ENCODE data around the gene CEP70.
"Not testable (repeated sequence)": the region's sequence is repeated elsewhere in the genome, so short reads cannot be mapped to it uniquely, and the experiment has no call there.

Gene CEP70

DNA sequence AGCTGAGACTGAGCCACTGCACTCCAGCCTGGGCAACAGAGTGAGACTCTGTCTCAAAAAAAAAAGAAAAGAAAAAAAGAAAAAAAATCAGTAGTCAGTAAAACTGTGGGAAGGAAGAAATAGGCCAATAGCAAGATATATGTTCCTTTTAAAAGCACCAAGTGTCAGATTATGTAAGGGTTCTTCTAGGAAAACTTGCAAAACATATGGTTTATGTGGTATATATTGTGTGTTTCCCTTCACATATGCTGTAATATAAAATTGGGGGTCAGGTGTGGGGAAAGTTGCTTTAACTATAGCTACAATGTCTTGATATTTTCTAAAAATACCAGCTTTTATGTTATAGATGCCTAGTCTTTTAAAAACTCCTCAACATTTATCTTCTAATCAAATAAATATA lies 95.1 kb downstream of the CEP70 start (continued):
- TF ChIP-seq, protein P1, sequence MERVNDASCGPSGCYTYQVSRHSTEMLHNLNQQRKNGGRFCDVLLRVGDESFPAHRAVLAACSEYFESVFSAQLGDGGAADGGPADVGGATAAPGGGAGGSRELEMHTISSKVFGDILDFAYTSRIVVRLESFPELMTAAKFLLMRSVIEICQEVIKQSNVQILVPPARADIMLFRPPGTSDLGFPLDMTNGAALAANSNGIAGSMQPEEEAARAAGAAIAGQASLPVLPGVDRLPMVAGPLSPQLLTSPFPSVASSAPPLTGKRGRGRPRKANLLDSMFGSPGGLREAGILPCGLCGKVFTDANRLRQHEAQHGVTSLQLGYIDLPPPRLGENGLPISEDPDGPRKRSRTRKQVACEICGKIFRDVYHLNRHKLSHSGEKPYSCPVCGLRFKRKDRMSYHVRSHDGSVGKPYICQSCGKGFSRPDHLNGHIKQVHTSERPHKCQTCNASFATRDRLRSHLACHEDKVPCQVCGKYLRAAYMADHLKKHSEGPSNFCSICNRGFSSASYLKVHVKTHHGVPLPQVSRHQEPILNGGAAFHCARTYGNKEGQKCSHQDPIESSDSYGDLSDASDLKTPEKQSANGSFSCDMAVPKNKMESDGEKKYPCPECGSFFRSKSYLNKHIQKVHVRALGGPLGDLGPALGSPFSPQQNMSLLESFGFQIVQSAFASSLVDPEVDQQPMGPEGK (CRISPR knock-in tag; IDR thresholded peaks at IDR 0.05; ENCODE audit: borderline replicate concordance): no peak
- TF ChIP-seq, protein P2, sequence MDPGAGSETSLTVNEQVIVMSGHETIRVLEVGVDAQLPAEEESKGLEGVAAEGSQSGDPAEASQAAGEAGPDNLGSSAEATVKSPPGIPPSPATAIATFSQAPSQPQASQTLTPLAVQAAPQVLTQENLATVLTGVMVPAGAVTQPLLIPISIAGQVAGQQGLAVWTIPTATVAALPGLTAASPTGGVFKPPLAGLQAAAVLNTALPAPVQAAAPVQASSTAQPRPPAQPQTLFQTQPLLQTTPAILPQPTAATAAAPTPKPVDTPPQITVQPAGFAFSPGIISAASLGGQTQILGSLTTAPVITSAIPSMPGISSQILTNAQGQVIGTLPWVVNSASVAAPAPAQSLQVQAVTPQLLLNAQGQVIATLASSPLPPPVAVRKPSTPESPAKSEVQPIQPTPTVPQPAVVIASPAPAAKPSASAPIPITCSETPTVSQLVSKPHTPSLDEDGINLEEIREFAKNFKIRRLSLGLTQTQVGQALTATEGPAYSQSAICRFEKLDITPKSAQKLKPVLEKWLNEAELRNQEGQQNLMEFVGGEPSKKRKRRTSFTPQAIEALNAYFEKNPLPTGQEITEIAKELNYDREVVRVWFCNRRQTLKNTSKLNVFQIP (CRISPR knock-in tag; IDR thresholded peaks at IDR 0.05; ENCODE audit: borderline replicate concordance, low read depth): no peak
- no peak for TF ChIP-seq ZNF70 (CRISPR knock-in tag; IDR thresholded peaks at IDR 0.05)
- TF ChIP-seq TOX (CRISPR knock-in tag; IDR thresholded peaks at IDR 0.05; ENCODE audit: borderline replicate concordance): no peak
- TF ChIP-seq ZNF565 (CRISPR knock-in tag; conservative IDR thresholded peaks at IDR 0.05; ENCODE audit: low read depth): no peak

DNA sequence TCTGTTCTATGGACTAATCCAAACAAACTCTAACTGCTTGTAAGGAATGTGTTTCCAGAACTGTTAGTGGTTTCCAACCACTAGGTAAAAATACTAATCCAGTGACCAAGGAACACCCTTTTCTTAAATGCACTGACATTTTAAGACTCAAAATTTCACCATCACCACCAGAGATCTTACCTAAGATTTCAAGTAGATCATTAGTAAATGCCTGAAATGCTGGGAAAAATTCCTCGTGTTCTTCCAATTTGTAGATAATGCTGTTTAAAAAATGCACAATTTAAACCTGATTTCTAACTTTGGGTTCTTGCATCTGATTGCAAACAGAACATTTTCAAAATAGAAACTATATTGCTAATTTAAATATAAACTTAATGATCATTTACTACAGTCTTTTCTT lies 96.2 kb downstream of the CEP70 start:
- no peak for ATAC-seq
- TF ChIP-seq ISL1 (CRISPR knock-in tag; IDR thresholded peaks at IDR 0.05) (no peak), ZNF70 (CRISPR knock-in tag; IDR thresholded peaks at IDR 0.05) (no peak)
- TF ChIP-seq, protein P1 (CRISPR knock-in tag; IDR thresholded peaks at IDR 0.05; ENCODE audit: borderline replicate concordance): no peak

DNA sequence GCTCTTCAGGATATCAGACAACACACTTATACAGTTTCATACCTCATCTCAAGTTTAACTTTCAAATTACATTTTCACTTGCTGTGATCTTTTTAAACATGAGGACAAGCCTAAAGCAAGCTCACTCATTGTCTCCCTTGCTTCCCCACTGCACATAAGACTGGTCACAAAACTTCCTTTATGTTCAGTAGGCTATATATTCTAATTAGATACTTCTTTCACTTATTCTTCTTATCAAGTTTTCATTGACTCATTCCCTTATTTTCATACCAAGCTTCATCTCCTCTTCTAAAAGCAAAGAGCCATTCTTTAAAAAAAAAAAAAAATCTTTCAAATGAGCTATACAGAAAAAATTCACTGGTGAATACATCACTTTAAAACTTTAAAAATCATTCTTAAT lies 97.0 kb downstream of the CEP70 start:
- no peak for ATAC-seq
- TF ChIP-seq PPARA (CRISPR knock-in tag; IDR thresholded peaks at IDR 0.05; ENCODE audit: borderline replicate concordance) (no peak), ZFP3 (CRISPR knock-in tag; IDR thresholded peaks at IDR 0.05) (no peak), ESRRG (CRISPR knock-in tag; IDR thresholded peaks at IDR 0.05) (no peak), SNAI2 (CRISPR knock-in tag; IDR thresholded peaks at IDR 0.05) (no peak), BACH2 (CRISPR knock-in tag; IDR thresholded peaks at IDR 0.05; ENCODE audit: borderline replicate concordance) (no peak)
- TF ChIP-seq, protein P2 (CRISPR knock-in tag; IDR thresholded peaks at IDR 0.05; ENCODE audit: borderline replicate concordance, low read depth): no peak
- TF ChIP-seq, protein P1 (CRISPR knock-in tag; IDR thresholded peaks at IDR 0.05; ENCODE audit: borderline replicate concordance): no peak

DNA sequence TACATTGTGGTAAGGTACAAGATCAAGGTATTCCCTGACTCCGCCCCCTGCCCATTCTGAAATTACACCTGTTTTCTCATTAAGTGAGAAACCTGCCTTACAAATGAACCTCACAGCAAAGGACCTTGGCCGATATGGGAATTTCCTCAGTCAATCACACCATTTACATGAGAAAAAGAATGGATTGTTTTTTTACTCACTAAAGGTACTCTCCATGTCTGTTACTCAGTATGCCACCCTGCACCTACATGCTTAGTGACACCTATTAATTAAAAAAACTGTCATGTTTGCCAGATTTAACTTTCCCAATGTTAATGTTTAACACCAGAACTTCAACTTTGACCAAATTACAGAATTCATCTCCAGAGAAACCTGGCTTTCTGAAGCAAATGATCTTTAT lies 97.6 kb downstream of the CEP70 start:
- no peak for ATAC-seq
- TF ChIP-seq, protein P3, sequence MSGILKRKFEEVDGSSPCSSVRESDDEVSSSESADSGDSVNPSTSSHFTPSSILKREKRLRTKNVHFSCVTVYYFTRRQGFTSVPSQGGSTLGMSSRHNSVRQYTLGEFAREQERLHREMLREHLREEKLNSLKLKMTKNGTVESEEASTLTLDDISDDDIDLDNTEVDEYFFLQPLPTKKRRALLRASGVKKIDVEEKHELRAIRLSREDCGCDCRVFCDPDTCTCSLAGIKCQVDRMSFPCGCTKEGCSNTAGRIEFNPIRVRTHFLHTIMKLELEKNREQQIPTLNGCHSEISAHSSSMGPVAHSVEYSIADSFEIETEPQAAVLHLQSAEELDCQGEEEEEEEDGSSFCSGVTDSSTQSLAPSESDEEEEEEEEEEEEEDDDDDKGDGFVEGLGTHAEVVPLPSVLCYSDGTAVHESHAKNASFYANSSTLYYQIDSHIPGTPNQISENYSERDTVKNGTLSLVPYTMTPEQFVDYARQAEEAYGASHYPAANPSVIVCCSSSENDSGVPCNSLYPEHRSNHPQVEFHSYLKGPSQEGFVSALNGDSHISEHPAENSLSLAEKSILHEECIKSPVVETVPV (CRISPR knock-in tag; IDR thresholded peaks at IDR 0.05): no peak
- no peak for TF ChIP-seq ZFP30 (CRISPR knock-in tag; IDR thresholded peaks at IDR 0.05)
- no peak for TF ChIP-seq PPARA (CRISPR knock-in tag; IDR thresholded peaks at IDR 0.05; ENCODE audit: borderline replicate concordance)
- no peak for TF ChIP-seq ZFP3 (CRISPR knock-in tag; IDR thresholded peaks at IDR 0.05)
- TF ChIP-seq, protein P2 (CRISPR knock-in tag; IDR thresholded peaks at IDR 0.05; ENCODE audit: borderline replicate concordance, low read depth): no peak
- TF ChIP-seq BACH2 (CRISPR knock-in tag; IDR thresholded peaks at IDR 0.05; ENCODE audit: borderline replicate concordance): no peak
- no peak for TF ChIP-seq CSDC2 (CRISPR knock-in tag; IDR thresholded peaks at IDR 0.05)

DNA sequence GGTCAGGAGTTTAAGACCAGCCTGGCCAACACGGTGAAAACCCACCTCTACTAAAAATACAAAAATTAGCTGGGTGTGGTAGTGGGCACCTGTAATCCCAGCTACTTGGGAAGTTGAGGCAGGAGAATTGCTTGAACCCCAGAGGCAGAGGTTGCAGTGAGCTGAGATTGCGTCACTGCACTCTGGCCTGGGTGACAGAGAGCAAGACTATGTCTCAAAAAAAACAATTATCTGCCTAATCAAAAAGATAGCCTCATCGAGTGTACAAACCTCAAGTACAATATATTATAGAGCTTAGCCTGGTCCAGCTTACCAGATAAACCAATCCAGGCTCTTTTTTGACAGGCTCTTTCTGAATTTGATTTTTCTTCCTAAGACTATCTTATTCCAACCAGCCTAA lies 98.4 kb downstream of the CEP70 start:
- ATAC-seq: not testable (repeated sequence)
